Activated CD4-positive, alpha-beta T cell treated with anti-CD3 and anti-CD28 coated beads, Interleukin-2, amount 50 U/mL, for 4 hours (primary cell): ENCODE data around the gene IRAK1.

Experiments
- DNase-seq, 2 experiments: peaks; one replicate each; pipeline ENCODE4 v3.0.0-alpha.2; 2020

Gene IRAK1

DNA sequence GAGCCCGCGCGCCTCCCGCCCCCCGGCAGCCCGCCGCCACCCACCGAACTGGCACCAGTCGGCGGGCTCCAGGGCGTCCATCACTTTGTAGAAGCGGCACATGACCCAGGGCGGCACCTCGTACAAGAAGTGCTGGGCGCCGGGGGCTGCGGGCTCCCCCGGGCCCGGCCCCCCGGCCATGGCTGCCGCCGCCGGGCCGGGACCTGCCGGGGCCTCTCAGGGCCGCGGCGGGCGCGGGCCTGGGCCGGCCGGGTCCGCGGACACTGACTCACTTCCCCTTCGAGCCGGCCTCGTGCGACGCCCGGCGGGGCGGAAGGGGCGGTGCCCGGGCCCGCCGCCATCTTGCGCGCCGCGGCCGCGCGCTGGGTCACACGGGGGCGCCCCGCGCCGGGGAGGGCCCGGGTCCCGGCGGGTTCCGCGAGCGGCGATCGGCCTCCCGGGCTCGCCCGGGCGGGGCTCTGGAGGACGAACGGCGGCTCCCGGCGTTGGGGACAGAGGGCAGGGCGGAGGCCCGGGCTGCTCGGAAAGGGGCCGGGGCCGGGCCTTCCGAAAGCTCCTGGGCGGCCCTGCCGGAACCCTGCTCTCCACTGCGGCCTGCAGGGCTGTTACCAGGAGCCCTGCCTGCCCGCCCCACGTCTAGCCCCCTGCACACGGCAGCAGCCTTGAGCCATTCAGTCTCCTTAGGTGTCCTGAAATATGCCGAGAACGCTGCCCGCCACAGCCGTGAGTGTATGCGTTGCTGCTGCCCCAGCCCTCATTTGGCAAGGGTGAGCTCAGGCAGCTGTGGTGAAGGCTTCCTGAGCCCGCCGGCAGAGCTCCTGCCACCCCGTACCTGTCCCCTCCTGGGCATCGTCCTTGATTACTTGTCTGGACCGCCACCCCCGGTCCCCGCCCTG, at the start of gene IRAK1:
Gene IRAK1 (minus strand): TSS at position 270 of the 896 bp plus-strand sequence. CDS start 90 bp downstream, at position 180.
- DNase-seq: peak; percentile 24 to 35

DNA sequence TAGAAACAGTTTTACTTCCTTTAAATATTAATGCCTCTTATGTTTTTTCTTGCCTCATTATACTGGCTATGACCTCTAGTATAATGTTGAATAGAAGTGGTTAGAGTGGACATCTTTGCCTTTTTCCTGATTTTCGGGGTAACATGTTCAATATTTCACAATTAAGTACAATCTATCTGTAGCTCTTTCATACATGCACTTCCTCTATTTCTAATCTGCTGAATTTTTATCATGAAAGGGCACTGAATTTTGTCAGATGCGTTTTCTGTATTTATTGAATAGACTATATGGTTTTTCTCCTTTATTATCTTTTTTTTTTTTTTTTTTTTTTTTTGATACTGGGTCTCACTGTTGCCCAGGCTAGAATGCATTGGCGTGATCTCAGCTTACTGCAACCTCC, 48.9 kb upstream of the IRAK1 start:
- DNase-seq: no peak

DNA sequence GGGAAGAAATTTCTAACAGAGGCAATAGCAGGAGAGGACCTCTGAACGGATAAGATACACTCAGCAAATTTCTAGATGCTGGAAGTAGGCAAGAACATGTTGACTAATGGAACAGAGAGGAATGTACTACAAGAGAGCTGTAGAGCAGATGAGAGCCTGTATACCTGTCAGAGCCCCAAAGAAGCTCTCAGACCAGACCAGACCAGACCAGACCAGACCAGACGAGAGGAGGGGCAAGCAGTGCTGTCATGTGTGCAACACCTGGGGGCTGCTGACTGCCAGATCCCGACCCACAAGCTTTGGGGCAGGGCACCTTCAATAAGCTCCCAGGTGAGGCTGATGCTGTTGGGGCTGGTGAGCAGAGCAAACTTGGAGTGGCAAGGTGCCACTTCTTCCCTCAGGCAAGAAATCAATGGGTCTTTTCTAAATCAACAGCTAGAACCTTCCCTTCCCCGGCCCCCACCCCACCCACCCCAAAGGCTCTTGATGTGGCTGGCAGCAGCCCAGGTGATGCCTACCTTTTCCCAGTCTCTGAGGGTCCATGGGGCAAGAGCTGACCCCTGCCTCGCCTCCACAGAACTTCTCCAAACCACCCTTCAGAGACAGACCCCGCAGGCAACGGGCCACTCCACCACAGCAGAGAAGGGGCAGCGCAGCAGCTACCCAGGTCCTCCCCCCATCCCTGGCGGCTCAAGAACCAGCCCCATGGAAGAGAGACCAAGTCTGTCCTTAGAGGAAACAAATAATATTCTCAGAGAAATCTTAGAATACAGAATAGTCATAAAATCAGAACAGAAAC, 45.1 kb upstream of the IRAK1 start:
- DNase-seq: no peak

DNA sequence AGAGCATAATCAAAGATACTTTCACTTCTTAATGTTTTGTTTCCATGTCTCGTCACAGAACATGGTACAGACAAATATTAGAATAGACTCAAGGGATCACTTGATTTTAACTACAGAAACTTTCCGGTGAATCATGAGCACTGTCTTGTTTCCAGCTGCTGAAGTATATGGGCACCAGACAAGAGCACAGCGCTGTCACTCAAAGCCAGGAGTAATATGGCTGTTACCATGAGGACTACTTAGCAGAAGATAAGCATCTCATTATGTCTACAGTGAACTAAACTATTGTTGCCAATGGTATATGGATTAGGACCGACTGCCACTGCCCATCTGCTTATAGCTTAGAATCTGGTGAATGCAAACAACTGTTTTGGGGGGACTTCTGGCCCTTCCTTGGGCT, 43.5 kb upstream of the IRAK1 start:
- DNase-seq: peak in 1 of 2 experiments; percentile 7

DNA sequence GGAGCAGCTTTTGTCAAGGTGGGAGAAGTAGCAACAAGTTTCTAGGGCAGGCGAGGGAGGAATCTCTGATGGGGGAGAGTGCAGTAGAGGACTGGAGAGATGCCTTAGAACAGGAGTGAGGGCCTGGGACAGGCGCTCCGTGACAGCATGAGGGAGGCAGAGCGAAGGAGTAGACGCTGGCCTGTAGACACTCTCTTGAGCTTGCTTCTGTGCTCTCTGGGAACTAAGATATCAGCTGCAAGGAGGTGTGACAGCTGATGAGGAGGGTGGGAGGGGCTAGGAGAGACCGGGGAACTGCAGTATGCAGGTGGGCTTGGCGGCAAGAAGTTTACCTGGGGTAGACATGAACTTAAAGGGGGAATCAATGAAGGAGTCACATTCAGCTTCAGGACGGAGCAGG, 42.1 kb upstream of the IRAK1 start:
- DNase-seq: no peak

DNA sequence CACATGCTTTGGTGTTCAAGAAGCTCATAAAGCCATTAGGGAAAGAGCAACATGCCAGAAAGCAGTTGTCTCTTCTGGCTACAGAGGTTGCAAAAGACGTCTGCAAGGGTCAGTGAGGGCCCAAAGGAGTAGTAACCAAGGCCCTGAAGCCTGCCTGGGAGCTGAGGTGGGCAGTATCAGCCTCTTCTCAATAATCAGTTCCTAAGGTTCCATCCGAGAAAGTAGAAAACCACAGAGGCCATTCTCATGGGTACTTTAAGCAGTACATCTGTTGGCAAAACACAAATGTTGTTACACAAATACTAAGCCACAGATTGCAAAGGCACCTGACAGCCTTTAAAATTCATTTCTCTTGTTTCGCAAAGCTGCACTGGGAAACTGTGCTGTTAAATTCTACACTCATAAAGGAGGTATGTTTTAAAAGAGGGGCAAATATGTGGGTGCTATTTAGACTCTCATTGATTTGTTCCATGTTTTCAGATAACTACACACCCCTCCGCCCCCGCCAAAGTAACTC, 40.1 kb upstream of the IRAK1 start:
- no peak for DNase-seq

DNA sequence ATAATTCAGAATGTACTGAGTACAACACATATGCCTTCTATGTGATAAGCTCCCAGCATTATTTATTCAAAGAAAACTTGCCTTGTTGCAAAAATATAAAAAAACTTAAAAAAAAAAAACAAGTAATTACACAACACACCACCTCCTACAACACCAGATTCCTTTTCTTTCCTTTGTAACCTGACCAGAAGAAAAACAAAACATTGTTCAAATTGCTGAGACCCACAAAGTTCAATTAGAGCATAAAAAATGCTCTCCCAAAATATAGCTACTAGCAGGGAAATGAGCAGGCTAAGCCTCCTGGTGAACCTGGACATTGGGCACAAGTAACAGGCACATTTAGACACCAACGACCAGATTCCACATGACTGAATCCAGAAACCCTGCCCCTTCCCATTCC, 39.5 kb upstream of the IRAK1 start:
- no peak for DNase-seq

DNA sequence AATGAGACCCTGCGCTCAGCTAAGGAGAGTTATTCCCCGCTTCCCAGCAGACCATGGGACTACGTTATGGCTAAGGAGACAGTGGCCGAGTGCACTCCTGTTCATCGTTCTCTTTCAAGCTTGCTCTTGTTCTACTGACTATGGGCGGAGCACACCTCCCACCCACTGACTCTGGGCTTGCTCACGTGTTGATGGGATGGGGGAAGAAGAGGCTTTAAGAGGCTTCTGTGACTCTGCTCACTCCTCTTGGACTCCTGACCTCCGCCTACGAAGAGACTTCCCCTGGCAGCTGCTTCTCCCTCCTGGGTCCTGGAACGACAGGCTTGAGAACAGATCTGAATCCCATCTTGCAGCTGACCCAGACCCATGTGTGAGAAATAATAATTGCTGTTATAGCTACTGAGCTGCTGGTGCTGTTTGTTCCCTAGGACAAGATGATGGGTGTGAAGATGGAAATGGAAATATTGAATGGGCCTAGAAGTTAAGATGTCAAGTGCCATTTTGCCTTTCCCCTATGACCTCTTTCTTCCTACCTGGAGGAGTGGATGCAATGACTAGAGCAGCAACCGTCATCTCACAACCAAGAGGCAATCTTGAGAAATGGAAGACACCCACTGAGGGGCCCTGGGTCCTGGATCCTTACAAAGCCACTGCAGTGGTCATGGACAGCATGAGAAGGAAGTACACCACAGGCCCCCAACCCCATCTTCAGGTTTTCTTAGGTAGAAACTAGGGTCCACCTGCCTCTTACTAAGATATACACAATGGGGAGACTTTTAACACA, 38.7 kb upstream of the IRAK1 start:
- DNase-seq: no peak

DNA sequence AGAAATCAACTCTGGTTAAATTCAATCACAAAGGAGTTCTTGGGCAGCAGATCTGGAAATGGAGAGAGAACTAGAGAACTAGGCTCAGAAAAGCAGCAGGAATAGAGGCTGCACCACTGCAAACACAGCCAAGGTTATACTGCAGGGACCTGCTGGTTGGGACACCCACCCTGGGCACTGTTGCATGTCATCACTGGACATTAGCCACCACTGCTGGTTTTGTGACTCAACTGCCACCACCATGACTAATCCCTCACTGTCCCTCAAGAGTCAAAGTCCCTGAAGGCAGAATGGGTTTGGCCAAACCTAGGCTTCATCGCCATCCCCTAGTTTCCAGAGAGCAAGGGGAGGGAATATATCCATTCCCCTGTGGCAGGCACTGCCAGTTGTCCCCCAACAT, 38.1 kb upstream of the IRAK1 start:
- no peak for DNase-seq

DNA sequence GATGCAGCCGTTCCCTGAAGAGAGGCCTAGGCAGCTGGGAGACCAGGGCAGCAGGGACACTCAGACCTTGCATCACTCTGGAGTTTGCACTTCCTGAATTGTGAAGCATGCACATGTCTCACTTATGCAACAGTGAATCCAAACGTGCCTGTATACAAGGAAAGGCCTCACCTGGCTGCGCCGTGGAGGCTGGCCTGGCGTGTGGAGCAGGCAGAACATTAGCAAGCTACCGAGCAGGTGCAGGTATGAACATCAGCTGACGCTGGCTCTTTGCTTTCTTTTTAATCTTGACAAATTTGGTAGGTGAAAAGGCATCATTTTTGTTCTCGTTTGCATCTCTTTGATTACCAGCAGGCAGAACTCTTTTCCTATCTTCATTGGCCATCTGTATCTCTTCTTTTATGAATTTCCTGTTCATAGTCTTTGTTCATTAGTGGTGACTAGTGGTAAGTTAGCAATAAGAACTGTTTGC, 37.1 kb upstream of the IRAK1 start:
- no peak for DNase-seq

DNA sequence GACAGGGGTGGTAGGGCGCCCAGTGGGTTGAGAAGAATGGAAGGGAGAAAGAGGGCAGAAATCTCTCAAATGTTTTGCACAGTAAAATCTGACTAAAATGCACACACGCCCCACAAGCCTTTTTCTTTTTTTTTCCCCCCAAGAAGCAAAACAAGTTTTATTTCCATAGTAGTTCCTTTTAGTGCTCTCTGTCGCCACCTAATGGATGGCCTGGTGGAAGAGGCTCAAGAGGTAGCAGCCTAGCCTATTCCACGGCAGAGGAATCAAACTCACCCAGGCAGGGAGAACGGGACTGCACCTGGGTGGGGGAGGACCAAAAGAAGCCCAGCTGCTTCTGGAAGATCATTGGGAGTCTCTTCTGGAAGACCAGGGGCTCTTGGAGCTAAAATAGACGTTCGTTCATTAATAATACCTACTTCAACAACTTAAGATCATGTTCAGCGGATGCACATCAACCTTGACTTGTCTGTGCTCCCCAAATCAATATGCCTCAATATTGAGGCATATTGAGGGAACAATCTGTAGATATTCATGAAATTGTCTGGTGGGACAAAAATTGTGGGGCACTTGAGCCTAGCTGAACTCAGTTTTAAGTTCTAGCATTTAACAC, 31.6 kb upstream of the IRAK1 start:
- DNase-seq: peak; percentile 64 to 67

DNA sequence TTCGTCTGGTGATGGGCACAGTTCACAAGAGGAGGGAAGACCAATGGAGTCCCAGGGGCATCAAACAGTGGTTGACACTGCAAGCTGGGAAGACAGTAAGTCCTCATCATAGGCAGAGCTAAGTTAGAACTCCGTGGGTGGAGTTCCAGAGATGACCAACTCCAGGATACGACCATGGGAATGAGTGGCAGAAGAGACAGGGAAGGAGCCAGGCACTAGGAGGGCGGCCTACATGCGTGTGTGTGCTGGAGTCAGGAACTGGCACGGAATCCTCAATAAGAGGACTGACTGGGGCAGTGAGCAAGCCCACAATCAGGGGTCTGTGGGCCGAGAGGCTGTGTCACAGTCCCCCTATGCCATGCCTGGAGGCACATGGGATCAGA, 30.4 kb upstream of the IRAK1 start:
- DNase-seq: no peak

DNA sequence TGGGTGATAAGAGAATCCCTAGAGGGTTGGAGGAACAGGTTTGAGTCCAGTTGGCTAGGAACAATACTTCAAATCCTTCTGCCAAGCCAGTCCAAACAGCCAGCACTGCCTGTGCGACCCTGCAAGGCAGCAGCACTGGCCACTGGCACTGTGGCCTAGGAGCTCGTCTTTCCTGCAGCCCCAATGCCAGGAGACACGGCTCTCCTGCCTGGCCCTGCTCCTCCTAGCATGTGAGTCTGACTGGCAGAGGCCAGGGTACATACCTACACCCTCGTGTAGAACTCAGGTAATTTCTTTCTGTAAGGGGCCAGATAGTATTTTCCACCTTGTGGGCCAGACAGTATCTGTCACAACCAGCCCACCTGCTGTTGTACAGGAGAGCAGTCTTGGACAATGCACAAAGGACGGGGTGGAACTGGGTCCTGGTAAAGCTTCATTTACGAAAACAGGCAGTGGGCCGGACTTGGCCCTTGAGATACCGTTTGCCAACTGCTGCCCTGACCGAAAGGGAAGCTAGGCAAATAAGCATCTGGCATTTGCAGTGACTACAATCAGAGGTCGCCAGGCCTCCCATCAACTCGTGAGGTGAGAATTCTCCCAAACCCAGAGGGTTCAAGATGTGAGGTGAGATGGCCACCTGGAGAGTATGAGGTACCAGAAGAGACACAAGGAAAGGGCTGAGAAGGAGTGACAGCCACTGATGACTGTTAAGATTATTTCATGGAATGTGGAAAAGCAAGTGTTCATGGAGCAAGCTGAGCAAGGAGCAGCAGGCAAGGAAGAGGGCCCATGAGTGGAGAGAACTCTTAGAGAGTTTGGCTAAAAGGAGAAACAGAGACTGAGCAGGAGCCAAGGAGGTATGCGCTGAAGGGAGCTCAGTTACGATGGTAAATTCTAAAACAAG, 29.8 kb upstream of the IRAK1 start:
- DNase-seq: no peak

DNA sequence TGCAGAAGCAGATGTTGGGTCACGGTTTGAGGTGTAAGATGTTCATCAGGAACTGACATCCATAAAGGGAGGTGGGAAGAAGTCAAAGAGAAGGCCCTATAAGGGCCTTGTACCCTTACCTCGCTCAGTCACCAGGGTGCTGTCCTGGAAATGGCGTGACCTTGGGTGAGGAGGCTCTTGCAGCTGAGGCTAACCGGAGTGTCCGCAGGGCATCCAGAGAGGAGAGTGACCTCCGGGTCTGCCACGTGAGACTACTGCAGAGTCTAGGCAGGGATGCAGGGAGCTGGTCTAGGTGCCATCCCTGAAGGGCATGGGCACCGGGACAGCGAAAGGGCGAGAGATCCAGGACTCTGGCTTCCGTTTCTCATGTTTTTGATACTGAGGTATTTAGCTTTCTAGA, 28.7 kb upstream of the IRAK1 start:
- no peak for DNase-seq

DNA sequence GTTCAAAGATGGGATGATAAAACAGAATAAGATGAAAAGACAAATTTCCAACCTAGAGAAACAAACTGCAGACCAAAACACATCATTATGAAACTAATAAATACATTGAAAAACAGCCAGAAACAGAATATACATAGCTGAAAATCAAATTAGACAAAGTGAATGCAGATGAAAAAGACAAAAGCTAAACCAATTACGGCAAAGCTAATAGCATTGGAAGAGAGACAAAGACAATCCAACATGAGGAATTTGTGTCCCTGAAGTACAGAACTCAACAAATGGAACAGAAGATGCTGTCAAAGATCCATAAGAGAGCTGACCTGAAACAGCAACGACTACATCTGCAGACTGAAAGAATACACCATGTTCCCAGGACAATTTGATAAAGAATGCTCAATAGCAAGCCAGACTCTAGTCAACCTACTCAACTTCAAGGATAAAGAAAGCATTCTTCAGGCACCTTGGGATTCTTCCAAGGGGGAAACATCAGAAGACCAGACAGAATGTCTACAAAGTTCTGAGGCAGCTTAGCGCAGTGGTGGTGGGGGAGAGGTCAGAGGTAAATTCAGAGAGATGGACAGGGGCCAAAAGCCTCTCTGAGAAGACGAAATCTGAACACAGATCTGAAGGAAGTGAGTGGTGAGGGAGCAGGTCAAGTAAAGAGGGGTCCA, 27.4 kb upstream of the IRAK1 start:
- no peak for DNase-seq

DNA sequence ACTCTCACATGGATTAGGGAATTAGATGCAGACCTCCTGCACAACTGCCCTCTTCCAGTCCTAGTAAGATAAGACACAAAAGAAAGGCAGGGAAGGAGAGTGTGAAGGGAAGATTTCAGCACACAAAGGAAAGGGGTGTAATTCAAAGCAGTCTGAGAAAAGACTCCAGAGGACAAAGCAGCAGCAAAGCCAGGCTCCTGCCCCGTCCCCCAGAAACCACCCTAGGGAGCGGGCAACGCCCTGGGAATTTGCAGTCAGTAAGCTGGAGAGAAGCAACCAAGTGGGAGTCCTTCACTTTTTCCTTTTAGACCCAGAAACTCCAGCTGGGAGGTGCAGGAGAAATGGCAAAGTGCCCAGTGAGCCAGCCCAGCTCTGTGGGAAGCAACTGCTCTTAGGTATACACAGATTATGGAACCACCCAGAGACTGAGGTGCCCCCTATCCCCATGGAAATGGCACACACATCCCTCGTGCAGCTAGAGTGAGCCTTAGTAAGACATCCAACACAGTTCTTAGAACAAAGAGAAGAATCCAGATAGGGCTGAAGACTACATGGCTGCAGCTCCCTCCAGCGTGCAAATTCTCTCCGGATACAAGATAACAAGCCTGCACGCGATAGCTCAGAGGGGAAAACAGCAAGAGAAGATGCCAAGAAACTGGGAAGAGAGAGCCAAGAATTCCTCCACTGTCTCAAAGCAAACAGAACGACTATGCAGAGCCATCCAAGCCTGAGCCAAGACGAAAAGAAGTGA, 26.5 kb upstream of the IRAK1 start:
- no peak for DNase-seq

DNA sequence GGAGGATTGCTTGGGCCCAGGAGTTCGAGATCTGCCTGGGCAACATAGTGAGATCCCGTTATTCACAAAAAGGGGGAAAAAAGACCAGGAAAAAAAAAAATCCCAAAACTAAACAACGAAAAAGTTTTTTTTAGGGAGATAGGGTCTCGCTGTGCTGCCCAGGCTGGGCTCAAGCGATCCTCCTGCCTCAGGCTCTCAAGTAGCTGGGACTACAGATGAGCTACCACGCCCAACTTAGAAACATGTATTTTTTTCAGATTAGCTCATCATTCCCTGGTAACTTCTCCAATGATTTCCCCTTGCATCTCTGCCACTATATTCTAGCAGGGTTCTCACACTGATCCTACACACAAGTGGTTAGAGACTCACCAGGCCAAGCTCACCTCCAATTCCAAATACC, 24.4 kb upstream of the IRAK1 start:
- no peak for DNase-seq

DNA sequence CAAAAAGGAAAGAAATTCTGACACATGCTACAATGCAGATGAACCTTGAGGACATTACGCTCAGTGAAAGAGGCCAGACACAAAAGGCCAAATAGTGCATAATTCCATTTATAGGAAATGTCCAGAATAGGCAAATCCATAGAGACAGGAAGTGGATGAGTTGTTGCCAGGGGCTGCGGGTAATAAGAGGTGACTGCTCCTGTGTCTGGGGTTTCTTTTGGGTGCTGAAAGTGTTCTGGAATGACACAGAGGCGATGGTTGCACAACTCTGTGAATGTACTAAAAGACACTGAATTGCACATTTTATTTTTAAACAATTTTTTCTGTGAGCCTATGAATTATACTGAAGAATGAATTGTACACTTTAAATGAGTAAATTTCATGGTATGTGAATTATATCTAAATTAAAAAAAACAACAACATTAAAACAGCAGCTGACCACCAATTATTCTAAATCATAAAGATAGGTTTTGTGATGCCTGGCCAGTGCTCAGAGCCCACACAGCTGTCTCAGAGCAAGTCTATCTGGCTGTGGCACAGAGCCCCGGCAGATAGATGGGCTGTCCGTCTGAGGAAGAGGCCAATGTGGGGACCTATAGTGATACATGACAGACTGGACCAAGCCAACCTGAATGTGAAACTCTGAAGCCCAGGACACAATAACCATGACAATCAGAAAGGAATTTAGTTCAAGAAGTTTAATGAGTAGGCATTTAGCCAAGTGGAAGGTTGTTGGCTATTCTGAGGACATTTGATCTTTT, 23.5 kb upstream of the IRAK1 start:
- DNase-seq: no peak

DNA sequence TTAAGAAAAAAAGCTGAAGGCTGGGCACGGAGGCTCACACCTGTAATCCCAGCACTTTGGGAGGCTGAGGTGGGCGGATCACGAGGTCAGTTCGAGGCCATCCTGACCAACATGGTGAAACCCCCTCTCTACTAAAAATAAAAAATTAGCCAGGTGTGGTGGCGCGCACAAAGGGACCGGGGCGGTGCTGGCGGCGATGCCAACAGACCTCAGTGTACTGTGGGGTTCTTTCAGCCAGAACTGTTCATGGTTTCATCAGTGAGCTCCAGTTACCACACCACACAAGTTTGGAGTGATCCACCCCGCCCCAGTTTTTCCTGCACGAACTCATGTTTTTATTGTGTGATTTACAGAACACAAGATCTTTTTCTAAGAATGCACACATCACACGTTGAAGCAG, 21.2 kb upstream of the IRAK1 start:
- no peak for DNase-seq
